CD4-positive, alpha-beta memory T cell (primary cell): ENCODE data around the gene PRKG1. TPM values are rescaled to one million over a fixed set of nuclear protein-coding genes. Genes with fewer than 3 reads are reported as not detected.
A peak's percentile ranks its signal among the peaks of the same experiment; 100 is the strongest.

Source experiments
- CTCF ChIA-PET: fragments of 350-600 bp; sonication (Branson Sonifier 250); formaldehyde crosslinking; loops from one replicate; lab custom pipeline; 2021; ENCODE audit warnings: inconsistent platforms; ENCODE audit not compliant: partially characterized antibody; lab: Charles Lee
- POLR2A ChIA-PET: fragments of 350-600 bp; sonication (Branson Sonifier 250); formaldehyde crosslinking; loops from one replicate; lab custom pipeline; 2021; ENCODE audit not compliant: partially characterized antibody; lab: Charles Lee
- DNase-seq, 5 donors: peaks; one replicate each; pipeline versions ENCODE4 v3.0.0 to v3.0.0-alpha.2; 2020 to 2022; ENCODE audit warnings: mixed read lengths in 1 of 5
- H3K27ac ChIP-seq: one replicate; pipeline ENCODE4 v1.7.0; 2013; ENCODE audit warnings: low read depth, low read length
- H3K27me3 ChIP-seq: 2 replicates; pipeline ENCODE4 v1.7.0; 2013; ENCODE audit warnings: mild to moderate bottlenecking, low read length, moderate library complexity; ENCODE audit not compliant: insufficient read depth
- H3K36me3 ChIP-seq: 2 replicates; pipeline ENCODE4 v1.7.0; 2013; ENCODE audit warnings: mild to moderate bottlenecking, low read length, moderate library complexity; ENCODE audit not compliant: insufficient read depth
- H3K4me1 ChIP-seq: 2 replicates; pipeline ENCODE4 v1.7.0; 2013; ENCODE audit warnings: mild to moderate bottlenecking, low read length, moderate library complexity; ENCODE audit not compliant: insufficient read depth
- H3K4me3 ChIP-seq, 2 donors: one replicate each; pipeline ENCODE4 v1.7.0; 2013; ENCODE audit warnings: low read length in 2 of 2, mild to moderate bottlenecking in 1 of 2
- H3K9me3 ChIP-seq, 2 donors: one replicate each; pipeline ENCODE4 v1.7.0; 2013; ENCODE audit warnings: low read length in 2 of 2, control low read depth in 1 of 2; ENCODE audit not compliant: control insufficient read depth in 1 of 2
- H3K27ac Mint-ChIP-seq, 7 donors: one replicate each; pipeline ENCODE4 v1.8.0; 2020 to 2021; ENCODE audit warnings: mixed read lengths in 7 of 7, mild to moderate bottlenecking in 6 of 7, inconsistent platforms in 3 of 7, moderate library complexity in 3 of 7
- H3K27me3 Mint-ChIP-seq, 2 donors: one replicate each; pipeline ENCODE4 v1.8.0; 2020 to 2021; ENCODE audit warnings: mixed read lengths in 2 of 2
- H3K36me3 Mint-ChIP-seq, 2 donors: one replicate each; pipeline ENCODE4 v1.8.0; 2020 to 2021; ENCODE audit warnings: mixed read lengths in 2 of 2, inconsistent platforms in 1 of 2, mild to moderate bottlenecking in 1 of 2
- H3K4me1 Mint-ChIP-seq, 4 donors: one replicate each; pipeline ENCODE4 v1.8.0; 2020 to 2021; ENCODE audit warnings: mixed read lengths in 4 of 4, mild to moderate bottlenecking in 1 of 4
- H3K4me3 Mint-ChIP-seq, 8 donors: one replicate each; pipeline ENCODE4 v1.8.0; 2020 to 2021; ENCODE audit warnings: mixed read lengths in 8 of 8, mild to moderate bottlenecking in 7 of 8, moderate library complexity in 6 of 8, inconsistent platforms in 3 of 8
- H3K9me3 Mint-ChIP-seq, 8 donors: one replicate each; pipeline ENCODE4 v1.8.0; 2020 to 2021; ENCODE audit warnings: mixed read lengths in 8 of 8, mild to moderate bottlenecking in 5 of 8, inconsistent platforms in 3 of 8, moderate library complexity in 1 of 8
- intact Hi-C: fragments of 100-400 bp; cut with micrococcal nuclease; formaldehyde crosslinking; loops from one replicate; pipeline ENCODE4 v1.15.1; 2023
- polyA plus RNA-seq, 2 donors: library from polyadenylated mRNA; unstranded; fragments of 300-500 nt; fragmentation: Illumina TruSeq; gene quantifications; one replicate each; pipeline ENCODE4 v1.2.3, GENCODE V29; 2021
- total RNA-seq, 2 experiments: library from RNA; stranded (reverse); gene quantifications; one replicate each; pipeline ENCODE4 v1.2.3, GENCODE V29; 2021

Gene PRKG1
- total and polyA plus RNA-seq, 4 experiments from 2014 or later: 0.06 to 0.20 TPM; not detected in 2

GRCh38 chr10:51095444-51095843 is 21.2 kb downstream of the PRKG1 start:
- Histone ChIP-seq H3K27ac (no peak overlapping the region), H3K9me3 (no peaks in the 10 kb centered on the region), H3K4me1 (no peaks in the 10 kb centered on the region), H3K27me3 (no peaks in the 10 kb centered on the region), H3K36me3 (no peaks in the 10 kb centered on the region), H3K4me3 (no peak overlapping the region)
- Mint-ChIP-seq H3K27ac (no peak overlapping the region), H3K36me3 (no peaks in the 10 kb centered on the region), H3K9me3 (no peaks in the 10 kb centered on the region), H3K4me3 (no peak overlapping the region), H3K27me3 (peaks cover 0 to 2% of the 10 kb centered on the region in 2 donors), H3K4me1 (no peaks in the 10 kb centered on the region)
- POLR2A ChIA-PET: no interaction called here
- CTCF ChIA-PET: no interaction called here
- DNase-seq: no peak
- intact Hi-C loops: no loop called here

- POLR2A ChIA-PET: no interaction called here
- Mint-ChIP-seq H3K9me3 (no peaks in the 10 kb centered on the region), H3K27ac (no peak overlapping the region), H3K4me1 (no peaks in the 10 kb centered on the region), H3K27me3 (peaks cover under 1 to 2% of the 10 kb centered on the region in 2 donors), H3K4me3 (no peak overlapping the region), H3K36me3 (no peaks in the 10 kb centered on the region)
- Histone ChIP-seq H3K27me3 (no peaks in the 10 kb centered on the region), H3K27ac (no peak overlapping the region), H3K4me1 (no peaks in the 10 kb centered on the region), H3K4me3 (no peak overlapping the region), H3K36me3 (no peaks in the 10 kb centered on the region), H3K9me3 (no peaks in the 10 kb centered on the region)
- intact Hi-C loops: no loop called here
- CTCF ChIA-PET: no interaction called here
- DNase-seq: no peak
Observed at GRCh38 chr10:51097546-51097945, 23.3 kb downstream of the PRKG1 start.

DNA sequence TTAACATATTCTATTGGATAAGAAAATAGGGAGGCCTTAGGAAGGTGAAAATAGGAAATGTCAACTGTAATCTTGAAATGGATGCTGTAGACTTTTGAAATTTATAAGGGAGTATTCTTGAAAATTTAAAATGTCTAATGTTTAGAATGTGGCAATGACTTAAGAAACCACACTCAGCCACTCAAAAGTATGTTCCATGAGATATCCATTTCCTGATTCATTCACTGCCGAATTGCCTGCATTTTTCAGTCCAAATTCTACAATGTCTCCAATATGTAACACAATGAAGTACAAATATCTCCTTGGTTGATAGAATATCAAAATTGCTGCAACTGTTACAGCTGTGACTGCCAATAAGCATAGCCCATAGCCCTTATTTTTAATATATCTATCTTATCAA is 25.9 kb downstream of the PRKG1 start:
- intact Hi-C loops: no loop called here
- H3K9me3 Mint-ChIP-seq: no peaks in the 10 kb centered on the region

DNA sequence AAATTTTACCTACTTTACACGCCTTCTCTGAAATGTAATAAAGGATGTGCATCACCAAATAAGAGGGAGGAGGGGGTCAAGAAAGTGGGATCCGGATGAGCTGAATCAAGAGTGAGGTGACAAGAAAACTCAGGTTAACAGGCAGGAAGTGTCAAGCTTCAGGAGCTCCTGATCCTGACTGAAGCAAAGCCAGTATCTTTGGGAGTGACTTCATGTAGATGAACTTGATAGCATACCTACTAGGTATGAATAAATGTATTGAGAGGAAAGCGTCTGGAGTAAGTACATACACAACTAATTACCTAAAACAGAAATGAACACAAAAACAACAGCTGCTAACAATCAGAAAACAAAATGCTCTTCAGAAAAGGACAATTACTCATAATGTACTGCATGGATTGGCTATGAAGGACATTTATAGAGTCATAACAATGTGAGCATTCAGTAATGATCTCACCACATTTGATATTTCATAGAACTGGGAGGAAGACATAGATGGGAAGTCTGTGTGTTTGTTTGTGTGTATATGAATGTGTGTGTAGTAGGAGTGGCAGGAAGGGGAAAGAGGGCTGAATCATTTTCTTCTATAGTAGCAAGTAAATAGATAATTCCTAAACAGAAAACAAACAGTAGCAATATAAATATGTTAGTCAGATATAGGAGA is 29.4 kb downstream of the PRKG1 start:
- H3K27ac Mint-ChIP-seq: no peak overlapping the region
- Histone ChIP-seq H3K27ac (no peak overlapping the region), H3K9me3 (no peaks in the 10 kb centered on the region), H3K4me3 (no peak overlapping the region), H3K4me1 (no peaks in the 10 kb centered on the region), H3K27me3 (no peaks in the 10 kb centered on the region), H3K36me3 (no peaks in the 10 kb centered on the region)
- ChIA-PET CTCF (no interaction called here), POLR2A (no interaction called here)
- H3K4me3 Mint-ChIP-seq: no peak overlapping the region
- H3K4me1 Mint-ChIP-seq: no peaks in the 10 kb centered on the region
- H3K27me3 Mint-ChIP-seq: peaks cover 1 to 4% of the 10 kb centered on the region in 2 donors
- no peak for DNase-seq
- no peaks in the 10 kb centered on the region for H3K9me3 Mint-ChIP-seq
- no peaks in the 10 kb centered on the region for H3K36me3 Mint-ChIP-seq
- intact Hi-C loops: no loop called here

More for the DNA sequence above, 25.9 kb downstream of the PRKG1 start:
- ChIA-PET POLR2A (no interaction called here), CTCF (no interaction called here)
- Histone ChIP-seq H3K27ac (no peak overlapping the region), H3K9me3 (no peaks in the 10 kb centered on the region), H3K4me1 (no peaks in the 10 kb centered on the region), H3K27me3 (no peaks in the 10 kb centered on the region), H3K4me3 (no peak overlapping the region), H3K36me3 (no peaks in the 10 kb centered on the region)
- peaks cover 0 to 3% of the 10 kb centered on the region in 2 donors for H3K27me3 Mint-ChIP-seq
- DNase-seq: no peak
- H3K36me3 Mint-ChIP-seq: no peaks in the 10 kb centered on the region
- no peaks in the 10 kb centered on the region for H3K4me1 Mint-ChIP-seq
- peak overlapping the region in 1 of 7 donors; percentile 7 for H3K27ac Mint-ChIP-seq
- H3K4me3 Mint-ChIP-seq: no peak overlapping the region

- Mint-ChIP-seq H3K4me3 (no peak overlapping the region), H3K36me3 (no peaks in the 10 kb centered on the region), H3K4me1 (no peaks in the 10 kb centered on the region), H3K27ac (no peak overlapping the region), H3K27me3 (peaks cover 1 to 4% of the 10 kb centered on the region in 2 donors), H3K9me3 (no peaks in the 10 kb centered on the region)
- H3K4me3 ChIP-seq: no peak overlapping the region
- intact Hi-C loops: no loop called here
- DNase-seq: no peak
- no peaks in the 10 kb centered on the region for H3K4me1 ChIP-seq
- H3K36me3 ChIP-seq: no peaks in the 10 kb centered on the region
- ChIA-PET CTCF (no interaction called here), POLR2A (no interaction called here)
- no peaks in the 10 kb centered on the region for H3K9me3 ChIP-seq
- no peaks in the 10 kb centered on the region for H3K27me3 ChIP-seq
- no peak overlapping the region for H3K27ac ChIP-seq
Observed at GRCh38 chr10:51106311-51106945, 32.1 kb downstream of the PRKG1 start.

- Histone ChIP-seq H3K9me3 (no peaks in the 10 kb centered on the region), H3K4me1 (no peaks in the 10 kb centered on the region), H3K36me3 (no peaks in the 10 kb centered on the region), H3K4me3 (no peak overlapping the region), H3K27me3 (no peaks in the 10 kb centered on the region), H3K27ac (no peak overlapping the region)
- POLR2A ChIA-PET: no interaction called here
- H3K4me1 Mint-ChIP-seq: no peaks in the 10 kb centered on the region
- no peak overlapping the region for H3K27ac Mint-ChIP-seq
- H3K27me3 Mint-ChIP-seq: peaks cover 1 to 2% of the 10 kb centered on the region in 2 donors
- no peak for DNase-seq
- H3K9me3 Mint-ChIP-seq: no peaks in the 10 kb centered on the region
- intact Hi-C loops: no loop called here
- H3K36me3 Mint-ChIP-seq: no peaks in the 10 kb centered on the region
- CTCF ChIA-PET: no interaction called here
- H3K4me3 Mint-ChIP-seq: no peak overlapping the region
Observed at GRCh38 chr10:51108406-51108805, 34.1 kb downstream of the PRKG1 start.

GRCh38 chr10:51109801-51110533 is 35.7 kb downstream of the PRKG1 start:
- no peaks in the 10 kb centered on the region for H3K36me3 ChIP-seq
- H3K27ac ChIP-seq: no peak overlapping the region
- Mint-ChIP-seq H3K27ac (no peak overlapping the region), H3K36me3 (no peaks in the 10 kb centered on the region), H3K4me1 (no peaks in the 10 kb centered on the region), H3K9me3 (peaks cover 0 to 2% (median 0%) of the 10 kb centered on the region in 8 donors), H3K4me3 (no peak overlapping the region), H3K27me3 (peaks cover 1 to 2% of the 10 kb centered on the region in 2 donors)
- intact Hi-C loops: no loop called here
- no peaks in the 10 kb centered on the region for H3K27me3 ChIP-seq
- H3K4me3 ChIP-seq: no peak overlapping the region
- ChIA-PET CTCF (no interaction called here), POLR2A (no interaction called here)
- H3K4me1 ChIP-seq: no peaks in the 10 kb centered on the region
- H3K9me3 ChIP-seq: no peaks in the 10 kb centered on the region
- no peak for DNase-seq
